ENCODE measurements around the gene PATE1.
A peak's percentile ranks its signal among the peaks of the same experiment; 100 is the strongest.

PATE1 gene

GRCh38 chr11:125768336-125769046 is 22.4 kb downstream of the PATE1 start:
- no peak overlapping the region for H3K4me3 ChIP-seq (replicated peaks in 1 of 2; ENCODE audit: low read depth in 2 of 2, low read length in 2 of 2)
- TF ChIP-seq CTCF (IDR thresholded peaks at IDR 0.05; ENCODE audit: low read depth, low read length), result no peak
- DNase-seq (ENCODE audit: low read depth in 2 of 2), result no peak

- no peak for TF ChIP-seq CTCF (IDR thresholded peaks at IDR 0.05; ENCODE audit: low read depth, low read length)
- no peak overlapping the region for H3K4me3 ChIP-seq (replicated peaks in 1 of 2; ENCODE audit: low read depth in 2 of 2, low read length in 2 of 2)
- no peak for DNase-seq (ENCODE audit: low read depth in 2 of 2)
These were observed 24.5 kb downstream of the PATE1 start for GRCh38 chr11:125770583-125770982.

- peak; percentile 76 to 89 for DNase-seq (ENCODE audit: low read depth in 2 of 2)
- no peak for TF ChIP-seq CTCF (IDR thresholded peaks at IDR 0.05; ENCODE audit: low read depth, low read length)
- H3K4me3 ChIP-seq (replicated peaks in 1 of 2; ENCODE audit: low read depth in 2 of 2, low read length in 2 of 2), result no peak overlapping the region
These were observed 26.9 kb downstream of the PATE1 start for GRCh38 chr11:125772834-125773505.

- H3K4me3 ChIP-seq (replicated peaks in 1 of 2; ENCODE audit: low read depth in 2 of 2, low read length in 2 of 2), result no peak overlapping the region
- peak; percentile 53 to 54 for DNase-seq (ENCODE audit: low read depth in 2 of 2)
- TF ChIP-seq CTCF (IDR thresholded peaks at IDR 0.05; ENCODE audit: low read depth, low read length), result no peak
These were observed 27.4 kb downstream of the PATE1 start for GRCh38 chr11:125773516-125773915.

GRCh38 chr11:125777309-125777708 is 31.2 kb downstream of the PATE1 start:
- no peak overlapping the region for H3K4me3 ChIP-seq (replicated peaks in 1 of 2; ENCODE audit: low read depth in 2 of 2, low read length in 2 of 2)
- no peak for TF ChIP-seq CTCF (IDR thresholded peaks at IDR 0.05; ENCODE audit: low read depth, low read length)
- peak; percentile 44 to 73 for DNase-seq (ENCODE audit: low read depth in 2 of 2)

GRCh38 chr11:125778728-125779127 is 32.6 kb downstream of the PATE1 start, which contains the start of gene PATE2:
Gene PATE2 (minus strand): TSS chr11:125778828. CDS start chr11:125778773, 55 bp downstream.
- DNase-seq (ENCODE audit: low read depth in 2 of 2), result no peak
- no peak within 1 kb of the TSS for H3K4me3 ChIP-seq (replicated peaks in 1 of 2; ENCODE audit: low read depth in 2 of 2, low read length in 2 of 2)
- TF ChIP-seq CTCF (IDR thresholded peaks at IDR 0.05; ENCODE audit: low read depth, low read length), result no peak
